ENCODE measurements around the gene ZFP57.
"Not testable (repeated sequence)": the region's sequence is repeated elsewhere in the genome, so short reads cannot be mapped to it uniquely, and the experiment has no call there.

The ZFP57 gene

GRCh38 chr6:29694637-29695036, 13.7 kb upstream of the ZFP57 start:
- no peak for DNase-seq

GRCh38 chr6:29685718-29686326, 4.9 kb upstream of the ZFP57 start:
- no peak for DNase-seq

- DNase-seq: no peak
Measured at GRCh38 chr6:29681811-29682210, 859 bp upstream of the ZFP57 start.

GRCh38 chr6:29680416-29680815, 536 bp downstream of the ZFP57 start:
- no peak for DNase-seq

GRCh38 chr6:29679962-29680361, 990 bp downstream of the ZFP57 start:
- DNase-seq: no peak

- DNase-seq: no peak
Measured at GRCh38 chr6:29678114-29678513, 2.8 kb downstream of the ZFP57 start.

GRCh38 chr6:29676981-29677601, 3.9 kb downstream of the ZFP57 start:
- DNase-seq: no peak

GRCh38 chr6:29675561-29675960, 5.4 kb downstream of the ZFP57 start:
- DNase-seq: no peak

GRCh38 chr6:29674008-29674407, 6.9 kb downstream of the ZFP57 start:
- DNase-seq: no peak

GRCh38 chr6:29673161-29673560, 7.8 kb downstream of the ZFP57 start:
- DNase-seq: no peak

GRCh38 chr6:29672116-29672515, 8.8 kb downstream of the ZFP57 start:
- DNase-seq: not testable (repeated sequence)

- DNase-seq: no peak
Measured at GRCh38 chr6:29671026-29671425, 9.9 kb downstream of the ZFP57 start.

GRCh38 chr6:29667158-29667557, 13.8 kb downstream of the ZFP57 start:
- no peak for DNase-seq

GRCh38 chr6:29666826-29667130, 14.2 kb downstream of the ZFP57 start:
- DNase-seq: no peak

- no peak for DNase-seq
Measured at GRCh38 chr6:29665942-29666825, 14.8 kb downstream of the ZFP57 start.

- DNase-seq: no peak
Measured at GRCh38 chr6:29663300-29664042, 17.5 kb downstream of the ZFP57 start.

- DNase-seq: not testable (repeated sequence)
Measured at GRCh38 chr6:29661502-29662141, 19.3 kb downstream of the ZFP57 start.

GRCh38 chr6:29661071-29661470, 19.9 kb downstream of the ZFP57 start:
- no peak for DNase-seq

- DNase-seq: no peak
Measured at GRCh38 chr6:29656798-29657197, 24.2 kb downstream of the ZFP57 start, which contains the start of gene MOG. Gene MOG, plus strand, starts transcription at chr6:29657092. Its CDS starts 118 bp downstream, at chr6:29657210.

GRCh38 chr6:29656157-29656556, 24.8 kb downstream of the ZFP57 start:
- no peak for DNase-seq

GRCh38 chr6:29655658-29656057, 25.3 kb downstream of the ZFP57 start:
- DNase-seq: no peak

- peak; percentile 64 for DNase-seq
Measured at GRCh38 chr6:29653452-29654038, 27.4 kb downstream of the ZFP57 start.
